HG03439 (cell line): ENCODE measurements around the gene DOCK4.

Source experiments
- ATAC-seq: cut with Tn5 transposase; IDR thresholded peaks from one replicate; pipeline ENCODE4 v1.9.1; 2021; ENCODE audit warnings: mild to moderate bottlenecking, moderate library complexity; ENCODE audit not compliant: unreplicated experiment

DOCK4 gene

GRCh38 chr7:112192236-112193154 is 13.7 kb downstream of the DOCK4 start:
- no peak for ATAC-seq

- no peak for ATAC-seq
Measured at GRCh38 chr7:112190120-112190519, 16.1 kb downstream of the DOCK4 start.

GRCh38 chr7:112189691-112190090 is 16.5 kb downstream of the DOCK4 start:
- no peak for ATAC-seq

GRCh38 chr7:112188257-112188656 is 17.9 kb downstream of the DOCK4 start:
- no peak for ATAC-seq

GRCh38 chr7:112186300-112186699 is 19.9 kb downstream of the DOCK4 start:
- ATAC-seq, result no peak

- no peak for ATAC-seq
Measured at GRCh38 chr7:112185005-112185834, 21.0 kb downstream of the DOCK4 start.

GRCh38 chr7:112184455-112184854 is 21.7 kb downstream of the DOCK4 start:
- no peak for ATAC-seq

- no peak for ATAC-seq
Measured at GRCh38 chr7:112183266-112183665, 22.9 kb downstream of the DOCK4 start.

- no peak for ATAC-seq
Measured at GRCh38 chr7:112182749-112183148, 23.4 kb downstream of the DOCK4 start.

- no peak for ATAC-seq
Measured at GRCh38 chr7:112180223-112180622, 26.0 kb downstream of the DOCK4 start.

- ATAC-seq, result no peak
Measured at GRCh38 chr7:112176693-112177415, 29.3 kb downstream of the DOCK4 start.

GRCh38 chr7:112176241-112176640 is 30.0 kb downstream of the DOCK4 start:
- ATAC-seq, result no peak

- no peak for ATAC-seq
Measured at GRCh38 chr7:112174192-112174591, 32.0 kb downstream of the DOCK4 start.

- ATAC-seq, result no peak
Measured at GRCh38 chr7:112173568-112173905, 32.7 kb downstream of the DOCK4 start.

GRCh38 chr7:112172870-112173567 is 33.2 kb downstream of the DOCK4 start:
- ATAC-seq, result no peak

- ATAC-seq, result no peak
Measured at GRCh38 chr7:112171673-112172072, 34.5 kb downstream of the DOCK4 start.

- no peak for ATAC-seq
Measured at GRCh38 chr7:112168915-112169314, 37.3 kb downstream of the DOCK4 start.

- no peak for ATAC-seq
Measured at GRCh38 chr7:112167147-112167546, 39.1 kb downstream of the DOCK4 start.

- ATAC-seq, result no peak
Measured at GRCh38 chr7:112162784-112163506, 43.3 kb downstream of the DOCK4 start.

- ATAC-seq, result no peak
Measured at GRCh38 chr7:112162142-112162766, 43.9 kb downstream of the DOCK4 start.
